ENCODE results near the gene COBL. TPM values are rescaled to one million over a fixed set of nuclear protein-coding genes. Genes with fewer than 3 reads are reported as not detected.

COBL gene
- total RNA-seq, 1 experiment from 2014 or later: 52.3 TPM

GRCh38 chr7:51227861-51228260, 88.7 kb downstream of the COBL start:
- no CpG with 5 or more reads among the region's 6 CpGs for WGBS (ENCODE audit: extremely low coverage, insufficient read length, low lambda C conversion rate)

More at GRCh38 chr7:51227861-51228260, 88.7 kb downstream of the COBL start:
- Mint-ChIP-seq H3K4me1 (peaks cover 55 to 57% of the 10 kb centered on the region in 2 experiments), H3K27me3 (ENCODE audit: low read depth) (no peaks in the 10 kb centered on the region), H3K36me3 (ENCODE audit: insufficient read depth in 1 of 3, low read depth in 3 of 3) (no peaks in the 10 kb centered on the region), H3K4me3 (no peak overlapping the region), H3K9me3 (no peaks in the 10 kb centered on the region), H3K27ac (no peak overlapping the region; a peak in 1 of 7 replicates)
- no peak overlapping the region for H2BK20ac ChIP-seq (ENCODE audit: low read depth, low read length, poor library complexity, severe bottlenecking)
- H4K91ac ChIP-seq (ENCODE audit: insufficient read length, low read depth, low read length): no peak overlapping the region
- H3K4me1 ChIP-seq (ENCODE audit: insufficient read depth, low read length): peaks cover 5% of the 10 kb centered on the region; the same call in 1 of the 2 replicates
- H4K8ac ChIP-seq (replicated peaks; ENCODE audit: insufficient read length, low read depth, low read length): no peak overlapping the region
- no peak for TF ChIP-seq CTCF (conservative IDR thresholded peaks at IDR 0.05)
- no peak overlapping the region for H3K4me2 ChIP-seq (ENCODE audit: insufficient read depth, insufficient read length, low read length)
- no peaks in the 10 kb centered on the region for H3K23me2 ChIP-seq (ENCODE audit: insufficient read length, low read depth, low read length, poor library complexity, severe bottlenecking)
- no peaks in the 10 kb centered on the region for H3K79me2 ChIP-seq (ENCODE audit: insufficient read depth, low read length)
- H3K27ac ChIP-seq (ENCODE audit: insufficient read length, low read depth, low read length): no peak overlapping the region
- no peaks in the 10 kb centered on the region for H3K9me3 ChIP-seq (ENCODE audit: control insufficient read depth, low read depth, low read length)
- no peaks in the 10 kb centered on the region for H3K79me1 ChIP-seq (ENCODE audit: insufficient read depth, low read depth, low read length, poor library complexity, severe bottlenecking)
- no peak overlapping the region for H3K14ac ChIP-seq (ENCODE audit: insufficient read depth, low read length)
- H4K20me1 ChIP-seq (ENCODE audit: control insufficient read depth, insufficient read depth, insufficient read length): peaks cover 5% of the 10 kb centered on the region
- no peak overlapping the region for H2BK5ac ChIP-seq (ENCODE audit: insufficient read length, low read length)
- H2AFZ ChIP-seq (ENCODE audit: low read length): no peak overlapping the region
- no peak overlapping the region for H3T11ph ChIP-seq (ENCODE audit: low read length)
- no peak overlapping the region for H2AK5ac ChIP-seq (ENCODE audit: insufficient read length, low read length)
- H3K9ac ChIP-seq (ENCODE audit: extremely low read depth, insufficient read length, low read length): no peak overlapping the region
- no peak overlapping the region for H3K56ac ChIP-seq (ENCODE audit: insufficient read length, low read depth, low read length)
- no peak overlapping the region for H3K23ac ChIP-seq (ENCODE audit: insufficient read length, low read depth, low read length)
- H3K27me3 ChIP-seq (ENCODE audit: insufficient read depth, low read length): no peaks in the 10 kb centered on the region
- no peak overlapping the region for H3K18ac ChIP-seq (ENCODE audit: insufficient read length, low read depth, low read length)
- H2BK12ac ChIP-seq (ENCODE audit: insufficient read length, low read depth, low read length): no peak overlapping the region
- H4K5ac ChIP-seq (ENCODE audit: insufficient read length, low read depth, low read length): no peak overlapping the region
- DNase-seq: no peak
- H3K4ac ChIP-seq (ENCODE audit: low read depth, low read length): no peak overlapping the region
- H2BK15ac ChIP-seq (ENCODE audit: low read depth, low read length): no peak overlapping the region
- H2BK120ac ChIP-seq (ENCODE audit: low read depth, low read length, poor library complexity, severe bottlenecking): no peak overlapping the region

Data from H9 (cell line).